SU-DHL-6 (cell line): ENCODE results near the gene LTA4H.
A peak's percentile ranks its signal among the peaks of the same experiment; 100 is the strongest.

Source experiments
- H2AFZ ChIP-seq: fragments of 200-600 bp; sonication (generic); 2 replicates; pipeline ENCODE4 v1.6.1; 2014; ENCODE audit warnings: low read depth, mild to moderate bottlenecking, moderate library complexity, mixed read lengths, antibody characterized with exemption, low read length; ENCODE audit not compliant: severe bottlenecking
- H3F3A ChIP-seq: fragments of 200-600 bp; shearing (Covaris generic); 2 replicates; pipeline ENCODE4 v1.6.0; 2016; ENCODE audit warnings: antibody characterized with exemption, mild to moderate bottlenecking; ENCODE audit not compliant: insufficient read depth
- H3K27ac ChIP-seq: fragments of 200-600 bp; sonication (generic); 2 replicates; pipeline ENCODE4 v1.5.1; 2016; ENCODE audit warnings: low read depth, mild to moderate bottlenecking, low read length, moderate library complexity, mixed read lengths
- H3K27me3 ChIP-seq: fragments of 200-600 bp; sonication (generic), shearing (Covaris generic); 2 replicates; pipeline ENCODE4 v1.6.0; 2014; ENCODE audit warnings: mild to moderate bottlenecking, low read length
- H3K36me3 ChIP-seq: fragments of 200-600 bp; sonication (generic); 2 replicates; pipeline ENCODE4 v1.6.1; 2014; ENCODE audit warnings: mild to moderate bottlenecking, low read length, mixed read lengths
- H3K4me2 ChIP-seq: fragments of 300-600, 200-600 bp; shearing (Covaris generic), sonication (generic); 2 replicates; pipeline ENCODE4 v1.6.0; 2014; ENCODE audit warnings: low read length, low read depth, mild to moderate bottlenecking; ENCODE audit not compliant: poor library complexity, severe bottlenecking
- H3K4me3 ChIP-seq: fragments of 200-600 bp; sonication (generic); 2 replicates; pipeline ENCODE4 v1.5.1; 2014; ENCODE audit warnings: antibody characterized with exemption, low read length, mild to moderate bottlenecking, mixed read lengths; ENCODE audit not compliant: insufficient read depth, poor library complexity, severe bottlenecking
- H3K79me2 ChIP-seq: fragments of 200-600 bp; sonication (generic); 2 replicates; pipeline ENCODE4 v1.6.1; 2014; ENCODE audit warnings: mild to moderate bottlenecking, low read length, moderate library complexity; ENCODE audit not compliant: insufficient read depth
- H3K9ac ChIP-seq: fragments of 200-600 bp; sonication (generic); 2 replicates; pipeline ENCODE4 v1.7.0; 2014; ENCODE audit warnings: mild to moderate bottlenecking, low read length
- H3K9me2 ChIP-seq: fragments of 200-600 bp; sonication (generic); replicated peaks from 2 replicates; pipeline ENCODE4 v1.6.1; 2014; ENCODE audit warnings: low read length; ENCODE audit not compliant: insufficient read depth
- H3K9me3 ChIP-seq: fragments of 200-600 bp; sonication (generic); 2 replicates; pipeline ENCODE4 v1.6.1; 2014; ENCODE audit warnings: low read length, mixed read lengths; ENCODE audit not compliant: insufficient read depth
- H4K20me1 ChIP-seq: fragments of 200-600 bp; sonication (generic); 2 replicates; pipeline ENCODE4 v1.6.1; 2014; ENCODE audit warnings: low read depth, mild to moderate bottlenecking, antibody characterized with exemption, low read length, moderate library complexity, mixed read lengths
- EZH2phosphoT487 ChIP-seq: fragments of 200-600 bp; sonication (generic), shearing (Covaris generic); conservative IDR thresholded peaks from 2 replicates; pipeline ENCODE4 v1.6.1; 2018; ENCODE audit warnings: mild to moderate bottlenecking, antibody characterized with exemption, low read length, moderate library complexity, mixed read lengths
- TF ChIP-seq, protein P1 (sequence below): fragments of 200-600 bp; sonication (generic); IDR thresholded peaks from one replicate; pipeline ENCODE4 v1.5.1; 2017; ENCODE audit warnings: antibody characterized with exemption, mild to moderate bottlenecking, low read length, moderate library complexity; ENCODE audit not compliant: insufficient read depth, poor library complexity, severe bottlenecking

The LTA4H gene

DNA sequence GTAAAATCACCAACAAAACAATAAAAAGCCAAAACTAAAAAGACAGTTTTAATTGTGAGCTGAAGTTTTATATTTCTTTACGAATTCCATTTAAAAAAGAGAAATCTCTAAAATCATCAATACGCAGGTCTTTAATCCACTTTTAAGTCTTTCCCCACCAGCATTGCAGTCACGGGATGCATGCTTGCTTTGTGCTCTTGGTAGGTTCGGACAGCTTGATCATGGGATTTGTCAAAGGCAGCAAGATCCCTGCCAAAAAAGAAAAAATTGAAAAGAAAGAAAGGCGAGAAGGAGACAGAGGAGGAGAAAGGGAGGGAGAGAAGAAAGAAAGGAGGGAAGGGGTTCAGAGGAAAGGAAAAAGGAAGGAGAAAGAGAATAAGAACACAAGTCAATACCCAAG is 34.5 kb downstream of the LTA4H start:
- no peak overlapping the region for H3K4me3 ChIP-seq
- no peak overlapping the region for H2AFZ ChIP-seq
- H3K27ac ChIP-seq, result no peak overlapping the region
- no peaks in the 10 kb centered on the region for H3K27me3 ChIP-seq
- no peak overlapping the region for H3K4me2 ChIP-seq
- no peaks in the 10 kb centered on the region for H3K9me3 ChIP-seq
- H3K9me2 ChIP-seq, result no peaks in the 10 kb centered on the region
- H4K20me1 ChIP-seq, result no peaks in the 10 kb centered on the region
- H3K79me2 ChIP-seq, result no peaks in the 10 kb centered on the region
- H3K36me3 ChIP-seq, result peaks cover 8% of the 10 kb centered on the region; the same call in 1 of the 2 replicates
- H3K9ac ChIP-seq, result no peak overlapping the region
- no peak for TF ChIP-seq EZH2phosphoT487
- TF ChIP-seq, protein P1, sequence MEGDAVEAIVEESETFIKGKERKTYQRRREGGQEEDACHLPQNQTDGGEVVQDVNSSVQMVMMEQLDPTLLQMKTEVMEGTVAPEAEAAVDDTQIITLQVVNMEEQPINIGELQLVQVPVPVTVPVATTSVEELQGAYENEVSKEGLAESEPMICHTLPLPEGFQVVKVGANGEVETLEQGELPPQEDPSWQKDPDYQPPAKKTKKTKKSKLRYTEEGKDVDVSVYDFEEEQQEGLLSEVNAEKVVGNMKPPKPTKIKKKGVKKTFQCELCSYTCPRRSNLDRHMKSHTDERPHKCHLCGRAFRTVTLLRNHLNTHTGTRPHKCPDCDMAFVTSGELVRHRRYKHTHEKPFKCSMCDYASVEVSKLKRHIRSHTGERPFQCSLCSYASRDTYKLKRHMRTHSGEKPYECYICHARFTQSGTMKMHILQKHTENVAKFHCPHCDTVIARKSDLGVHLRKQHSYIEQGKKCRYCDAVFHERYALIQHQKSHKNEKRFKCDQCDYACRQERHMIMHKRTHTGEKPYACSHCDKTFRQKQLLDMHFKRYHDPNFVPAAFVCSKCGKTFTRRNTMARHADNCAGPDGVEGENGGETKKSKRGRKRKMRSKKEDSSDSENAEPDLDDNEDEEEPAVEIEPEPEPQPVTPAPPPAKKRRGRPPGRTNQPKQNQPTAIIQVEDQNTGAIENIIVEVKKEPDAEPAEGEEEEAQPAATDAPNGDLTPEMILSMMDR, result no peak
- no peaks in the 10 kb centered on the region for H3F3A ChIP-seq

DNA sequence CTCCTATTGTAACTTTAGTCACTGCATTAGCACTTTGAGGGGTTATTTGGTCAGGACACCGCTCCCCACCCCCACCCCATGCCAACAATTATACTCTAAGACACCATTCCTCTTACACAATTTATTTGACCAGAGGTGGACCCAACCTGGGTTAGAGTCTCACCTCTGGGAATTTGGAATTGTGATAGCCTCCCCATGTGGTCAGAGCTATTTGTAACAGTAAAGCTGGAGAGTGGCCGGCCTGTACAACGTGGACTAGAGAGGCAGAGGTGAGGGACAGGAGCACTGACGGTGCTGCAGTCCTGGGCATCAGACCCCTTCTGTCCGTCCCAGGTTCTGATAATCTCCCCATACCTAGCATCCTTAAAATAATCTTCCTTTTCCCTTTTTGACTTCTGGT is 35.9 kb downstream of the LTA4H start:
- Histone ChIP-seq H3K4me2 (no peak overlapping the region), H3K79me2 (no peaks in the 10 kb centered on the region), H3F3A (no peaks in the 10 kb centered on the region), H3K27ac (no peak overlapping the region), H3K9me2 (no peaks in the 10 kb centered on the region), H3K36me3 (peaks cover 8% of the 10 kb centered on the region; the same call in 1 of the 2 replicates), H3K9me3 (no peaks in the 10 kb centered on the region), H2AFZ (no peak overlapping the region), H3K4me3 (no peak overlapping the region), H4K20me1 (no peaks in the 10 kb centered on the region), H3K27me3 (no peaks in the 10 kb centered on the region), H3K9ac (no peak overlapping the region)
- TF ChIP-seq, protein P1, result no peak
- TF ChIP-seq EZH2phosphoT487, result no peak

DNA sequence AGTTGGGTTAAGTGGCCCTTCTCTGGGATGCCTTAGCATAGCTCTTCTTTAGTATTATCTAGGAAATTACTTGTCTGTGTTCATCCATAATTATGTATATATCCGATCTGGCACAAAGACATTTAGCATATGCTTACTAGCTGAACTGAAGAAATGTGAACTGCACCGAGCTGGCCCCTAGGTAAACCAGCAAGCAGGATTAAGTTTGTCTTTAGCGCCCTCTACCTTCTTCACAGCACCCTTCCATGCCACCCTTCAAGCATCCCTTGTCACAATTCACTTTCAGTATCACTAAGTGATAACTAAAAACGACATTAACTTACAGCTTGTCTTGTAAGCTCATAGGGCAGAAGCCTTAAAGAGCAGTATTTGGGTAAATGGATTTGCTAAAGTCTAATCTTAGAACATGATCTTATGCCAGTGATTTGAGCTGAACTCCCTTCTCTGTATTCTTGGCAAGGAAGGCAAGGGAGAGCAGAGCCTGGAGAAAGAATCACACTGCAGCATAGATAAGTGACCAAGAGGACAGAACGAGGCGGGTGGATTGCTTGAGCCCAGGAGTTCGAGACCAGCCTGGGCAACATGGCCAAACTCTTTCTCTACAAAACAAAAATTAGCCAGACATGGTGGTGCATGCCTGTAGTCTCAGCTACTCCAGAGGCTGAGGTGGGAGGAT is 36.6 kb downstream of the LTA4H start:
- H3K27ac ChIP-seq, result no peak overlapping the region
- no peaks in the 10 kb centered on the region for H3K9me2 ChIP-seq
- no peaks in the 10 kb centered on the region for H3K79me2 ChIP-seq
- no peak overlapping the region for H2AFZ ChIP-seq
- no peaks in the 10 kb centered on the region for H3F3A ChIP-seq
- no peaks in the 10 kb centered on the region for H3K27me3 ChIP-seq
- H3K4me2 ChIP-seq, result no peak overlapping the region
- TF ChIP-seq EZH2phosphoT487, result no peak
- TF ChIP-seq, protein P1, result peak; percentile 54
- no peaks in the 10 kb centered on the region for H3K9me3 ChIP-seq
- no peak overlapping the region for H3K4me3 ChIP-seq
- no peak overlapping the region for H3K9ac ChIP-seq
- peaks cover 8% of the 10 kb centered on the region; the same call in 1 of the 2 replicates for H3K36me3 ChIP-seq
- H4K20me1 ChIP-seq, result no peaks in the 10 kb centered on the region
